ENCODE measurements around the gene RMDN2.
"Not testable (repeated sequence)": the region's sequence is repeated elsewhere in the genome, so short reads cannot be mapped to it uniquely, and the experiment has no call there.

RMDN2 gene

GRCh38 chr2:37934591-37935513 lies 9.8 kb downstream of the RMDN2 start:
- Histone ChIP-seq H3K9me3 (no peaks in the 10 kb centered on the region), H3K27ac (no peak overlapping the region), H3K27me3 (no peaks in the 10 kb centered on the region), H3K4me3 (no peak overlapping the region), H3K36me3 (peaks cover 0 to 5% (median 0%) of the 10 kb centered on the region in 3 donors), H3K4me1 (no peaks in the 10 kb centered on the region)
- DNase-seq: no peak
- intact Hi-C loops (cut with DNase I; ENCODE audit: low total_unique reads): no loop called here
- TF ChIP-seq, protein P1, sequence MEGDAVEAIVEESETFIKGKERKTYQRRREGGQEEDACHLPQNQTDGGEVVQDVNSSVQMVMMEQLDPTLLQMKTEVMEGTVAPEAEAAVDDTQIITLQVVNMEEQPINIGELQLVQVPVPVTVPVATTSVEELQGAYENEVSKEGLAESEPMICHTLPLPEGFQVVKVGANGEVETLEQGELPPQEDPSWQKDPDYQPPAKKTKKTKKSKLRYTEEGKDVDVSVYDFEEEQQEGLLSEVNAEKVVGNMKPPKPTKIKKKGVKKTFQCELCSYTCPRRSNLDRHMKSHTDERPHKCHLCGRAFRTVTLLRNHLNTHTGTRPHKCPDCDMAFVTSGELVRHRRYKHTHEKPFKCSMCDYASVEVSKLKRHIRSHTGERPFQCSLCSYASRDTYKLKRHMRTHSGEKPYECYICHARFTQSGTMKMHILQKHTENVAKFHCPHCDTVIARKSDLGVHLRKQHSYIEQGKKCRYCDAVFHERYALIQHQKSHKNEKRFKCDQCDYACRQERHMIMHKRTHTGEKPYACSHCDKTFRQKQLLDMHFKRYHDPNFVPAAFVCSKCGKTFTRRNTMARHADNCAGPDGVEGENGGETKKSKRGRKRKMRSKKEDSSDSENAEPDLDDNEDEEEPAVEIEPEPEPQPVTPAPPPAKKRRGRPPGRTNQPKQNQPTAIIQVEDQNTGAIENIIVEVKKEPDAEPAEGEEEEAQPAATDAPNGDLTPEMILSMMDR (IDR thresholded peaks at IDR 0.05): no peak

DNA sequence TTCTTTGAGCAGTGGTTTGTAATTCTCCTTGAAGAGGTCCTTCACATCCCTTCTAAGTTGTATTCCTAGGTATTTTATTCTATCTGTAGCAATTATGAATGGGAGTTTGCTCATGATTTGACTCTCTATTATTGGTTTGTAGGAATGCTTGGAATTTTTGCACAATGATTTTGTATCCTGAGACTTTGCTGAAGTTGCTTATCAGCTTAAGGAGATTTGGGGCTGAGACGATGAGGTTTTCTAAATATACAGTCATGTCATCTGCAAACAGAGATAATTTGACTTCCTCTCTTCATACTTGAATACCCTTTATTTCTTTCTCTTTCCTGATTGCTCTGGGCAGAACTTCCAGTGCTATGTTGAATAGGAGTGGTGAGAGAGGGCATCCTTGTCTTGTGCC lies 12.5 kb downstream of the RMDN2 start:
- H3K4me3 ChIP-seq; H3K9me3 ChIP-seq; H3K36me3 ChIP-seq; intact Hi-C loops (cut with DNase I; ENCODE audit: low total_unique reads); DNase-seq; H3K27me3 ChIP-seq; H3K27ac ChIP-seq; H3K4me1 ChIP-seq: not testable (repeated sequence)

DNA sequence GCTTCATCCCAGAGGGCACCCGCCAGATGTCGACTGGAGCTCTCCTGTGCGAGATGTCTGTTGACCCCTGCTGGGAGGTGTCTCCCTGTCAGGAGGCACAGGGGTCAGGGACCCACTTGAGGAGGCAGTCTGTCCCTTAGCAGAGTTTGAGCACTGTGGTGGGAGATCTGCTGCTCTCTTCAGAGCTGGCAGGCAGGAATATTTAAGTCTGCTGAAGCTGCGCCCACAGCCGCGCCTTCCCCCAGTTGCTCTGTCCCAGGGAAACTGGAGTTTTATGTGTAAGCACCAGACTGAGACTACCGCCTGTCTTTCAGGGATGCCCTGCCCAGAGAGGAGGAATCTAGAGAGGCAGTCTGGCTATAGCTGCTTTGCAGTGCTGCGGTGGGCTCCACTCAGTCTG lies 16.2 kb downstream of the RMDN2 start:
- intact Hi-C loops (cut with DNase I; ENCODE audit: low total_unique reads): not testable (repeated sequence)

DNA sequence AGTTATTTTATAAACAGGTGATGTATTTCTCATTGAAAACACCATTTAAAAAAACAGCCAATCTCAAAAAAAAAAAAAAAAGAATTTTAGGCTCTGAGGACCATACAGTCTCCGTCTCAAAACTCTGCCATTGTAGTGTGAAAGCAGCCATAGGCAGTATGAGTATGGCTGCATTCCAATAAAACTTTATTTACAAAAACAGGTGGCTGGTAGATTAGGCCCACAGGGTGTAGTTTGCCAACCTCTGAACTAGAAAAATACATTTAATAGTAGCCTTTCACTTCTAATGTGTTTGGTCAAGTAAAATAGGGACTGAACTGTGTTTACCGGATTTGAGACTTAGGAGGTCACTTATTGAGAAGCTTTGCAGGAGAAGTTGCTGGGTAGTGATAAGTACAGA lies 19.2 kb downstream of the RMDN2 start:
- Histone ChIP-seq H3K27ac (no peak overlapping the region), H3K4me1 (no peaks in the 10 kb centered on the region), H3K9me3 (no peaks in the 10 kb centered on the region), H3K4me3 (no peak overlapping the region), H3K36me3 (no peaks in the 10 kb centered on the region), H3K27me3 (no peaks in the 10 kb centered on the region)
- intact Hi-C loops (cut with DNase I; ENCODE audit: low total_unique reads): no loop called here
- DNase-seq: no peak
- TF ChIP-seq, protein P1 (IDR thresholded peaks at IDR 0.05): no peak

More for the DNA sequence above, 16.2 kb downstream of the RMDN2 start:
- H3K27me3 ChIP-seq, H3K4me3 ChIP-seq, H3K4me1 ChIP-seq, H3K27ac ChIP-seq, DNase-seq, H3K36me3 ChIP-seq, H3K9me3 ChIP-seq: not testable (repeated sequence)

DNA sequence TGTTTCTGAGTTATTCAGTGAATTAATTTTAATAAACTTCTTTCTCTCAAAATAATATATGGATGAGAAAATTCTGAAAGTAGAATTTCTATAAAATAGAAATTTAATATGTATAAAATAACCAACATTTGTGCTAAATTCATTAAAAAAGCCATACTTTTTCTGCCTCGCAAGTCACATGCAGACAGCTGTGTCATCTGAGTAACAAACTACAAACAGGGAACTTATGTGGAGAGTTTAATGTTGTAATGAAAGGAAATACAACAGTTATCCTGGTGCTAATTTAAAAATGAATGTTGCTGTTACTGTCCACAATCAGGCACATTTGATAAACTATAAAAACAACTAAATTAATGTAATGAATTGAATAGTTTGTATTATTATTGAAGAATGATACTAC lies 22.2 kb downstream of the RMDN2 start:
- H3K27ac ChIP-seq: no peak overlapping the region
- no peaks in the 10 kb centered on the region for H3K27me3 ChIP-seq
- H3K36me3 ChIP-seq: no peaks in the 10 kb centered on the region
- DNase-seq: no peak
- intact Hi-C loops (cut with DNase I; ENCODE audit: low total_unique reads): no loop called here
- TF ChIP-seq, protein P1 (IDR thresholded peaks at IDR 0.05): no peak
- H3K4me1 ChIP-seq: no peaks in the 10 kb centered on the region
- H3K9me3 ChIP-seq: no peaks in the 10 kb centered on the region
- no peak overlapping the region for H3K4me3 ChIP-seq

DNA sequence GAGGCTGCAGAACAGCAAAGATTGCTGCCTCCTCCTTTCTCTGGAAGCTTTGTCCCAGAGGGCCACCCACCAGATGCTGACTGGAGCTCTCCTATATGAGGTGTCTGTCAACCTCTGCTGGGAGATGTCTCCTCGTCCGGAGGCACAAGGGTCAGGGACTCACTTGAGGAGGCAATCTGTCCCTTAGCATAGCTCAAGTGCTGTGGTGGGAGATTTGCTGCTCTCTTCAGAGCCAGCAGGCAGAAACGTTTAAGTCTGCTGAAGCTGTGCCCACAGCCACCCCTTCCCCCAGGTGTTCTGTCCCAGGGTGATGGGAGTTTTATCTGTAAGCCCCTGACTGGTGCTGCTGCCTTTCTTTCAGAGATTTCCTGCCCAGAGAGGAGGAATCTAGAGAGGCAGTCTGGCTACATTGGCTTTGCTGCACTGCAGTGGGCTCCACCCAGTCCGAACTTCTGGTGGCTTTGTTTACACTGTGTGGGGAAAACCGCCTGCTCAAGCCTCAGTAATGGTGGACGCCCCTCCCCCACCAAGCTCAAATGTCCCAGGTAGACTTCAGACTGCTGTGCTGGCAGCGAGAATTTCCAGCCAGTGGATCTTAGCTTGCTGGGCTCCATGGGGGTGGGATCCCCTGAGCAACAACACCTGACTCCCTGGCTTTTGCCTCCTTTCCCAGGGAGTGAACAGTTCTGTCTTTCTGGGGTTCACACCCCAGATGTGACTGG lies 37.1 kb downstream of the RMDN2 start:
- intact Hi-C loops (cut with DNase I; ENCODE audit: low total_unique reads); H3K27me3 ChIP-seq; H3K4me1 ChIP-seq; H3K27ac ChIP-seq; H3K9me3 ChIP-seq; H3K4me3 ChIP-seq; H3K36me3 ChIP-seq; DNase-seq: not testable (repeated sequence)

DNA sequence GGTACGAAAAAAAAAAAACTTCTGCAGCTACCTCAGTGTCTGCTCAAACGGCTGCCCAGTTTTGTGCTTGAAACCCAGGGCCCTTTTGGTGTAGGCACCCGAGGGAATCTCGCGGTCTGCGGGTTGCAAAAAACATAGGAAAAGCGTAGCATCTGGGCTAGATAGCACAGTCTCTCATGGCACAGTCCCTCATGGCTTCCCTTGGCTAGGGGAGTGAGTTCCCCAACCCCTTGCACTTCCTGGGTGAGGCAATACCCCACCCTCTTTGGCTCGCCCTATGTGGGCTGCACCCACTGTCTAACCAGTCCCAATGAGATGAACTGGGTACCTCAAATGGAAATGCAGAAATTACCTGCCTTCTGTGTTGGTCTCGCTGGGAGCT lies 37.6 kb downstream of the RMDN2 start:
- H3K27ac ChIP-seq; H3K27me3 ChIP-seq; H3K9me3 ChIP-seq; H3K4me3 ChIP-seq; DNase-seq; H3K36me3 ChIP-seq; H3K4me1 ChIP-seq; intact Hi-C loops (cut with DNase I; ENCODE audit: low total_unique reads): not testable (repeated sequence)

DNA sequence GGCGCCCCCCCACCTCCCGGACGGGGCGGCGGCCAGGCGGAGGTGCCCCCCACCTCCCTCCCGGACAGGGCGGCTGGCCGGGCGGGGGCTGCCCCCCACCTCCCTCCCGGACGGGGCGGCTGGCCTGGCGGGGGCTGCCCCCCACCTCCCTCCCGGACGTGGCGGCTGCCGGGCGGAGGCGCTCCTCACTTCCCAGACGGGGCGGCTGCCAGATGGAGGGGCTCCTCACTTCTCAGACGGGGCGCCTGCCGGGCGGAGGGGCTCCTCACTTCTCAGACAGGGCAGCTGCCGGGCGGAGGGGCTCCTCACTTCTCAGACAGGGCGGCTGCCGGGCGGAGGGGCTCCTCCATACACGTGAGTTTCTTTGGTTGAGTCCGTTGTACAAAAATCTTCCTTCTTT lies 38.8 kb downstream of the RMDN2 start:
- H3K36me3 ChIP-seq; H3K4me1 ChIP-seq; H3K4me3 ChIP-seq; DNase-seq; H3K27ac ChIP-seq; intact Hi-C loops (cut with DNase I; ENCODE audit: low total_unique reads); H3K27me3 ChIP-seq; H3K9me3 ChIP-seq: not testable (repeated sequence)
